Caki2 (cell line): ENCODE data around the gene CELF1. TPM values are rescaled to one million over a fixed set of nuclear protein-coding genes. Genes with fewer than 3 reads are reported as not detected.
"Not testable (repeated sequence)": the region's sequence is repeated elsewhere in the genome, so short reads cannot be mapped to it uniquely, and the experiment has no call there.

Source experiments
- DNase-seq: peaks from one replicate; pipeline ENCODE4 v3.0.0-alpha.2; 2015; ENCODE audit warnings: low read depth
- in situ Hi-C: cut with HindIII; loops from 2 replicates; pipeline ENCODE4 v1.10.0; 2016; ENCODE audit warnings: low sequenced_read_pairs, low pct_unique_long_range_greater_than_20kb, mixed read lengths
- total RNA-seq: library from RNA; depleted of rRNA; stranded (reverse); fragments of >200 nt; shearing (Covaris generic); gene quantifications from 2 replicates; pipeline ENCODE4 v1.2.3, GENCODE V29; 2014; ENCODE audit warnings: low replicate concordance

CELF1 gene
- total RNA-seq, 1 experiment from 2014 or later: 39.8 TPM

GRCh38 chr11:47578524-47579494 is 25.9 kb upstream of the CELF1 start, which contains the start of the genes KBTBD4 and NDUFS3:
Gene KBTBD4 (minus strand): TSS chr11:47578970. CDS start chr11:47578951, 19 bp downstream.
Gene NDUFS3 (plus strand): TSS chr11:47579074. CDS start chr11:47579092, 18 bp downstream.
- DNase-seq: peak; percentile 81
- in situ Hi-C loops: no loop called here

GRCh38 chr11:47577460-47578041 is 24.6 kb upstream of the CELF1 start:
- in situ Hi-C loops: no loop called here
- no peak for DNase-seq

- in situ Hi-C loops: no loop called here
- DNase-seq: no peak
Observed at GRCh38 chr11:47573321-47573720, 20.4 kb upstream of the CELF1 start.

- no peak for DNase-seq
- in situ Hi-C loops: no loop called here
Observed at GRCh38 chr11:47572715-47573255, 19.9 kb upstream of the CELF1 start.

- no peak for DNase-seq
- in situ Hi-C loops: no loop called here
Observed at GRCh38 chr11:47571895-47572294, 19.0 kb upstream of the CELF1 start.

- in situ Hi-C loops: no loop called here
Observed at GRCh38 chr11:47571357-47571729, 18.4 kb upstream of the CELF1 start.

GRCh38 chr11:47570651-47571356 is 17.9 kb upstream of the CELF1 start:
- in situ Hi-C loops: no loop called here
- DNase-seq: no peak

More at GRCh38 chr11:47571357-47571729, 18.4 kb upstream of the CELF1 start:
- no peak for DNase-seq

GRCh38 chr11:47569646-47570045 is 16.7 kb upstream of the CELF1 start:
- in situ Hi-C loops: no loop called here

GRCh38 chr11:47566149-47566698 is 13.3 kb upstream of the CELF1 start:
- DNase-seq: no peak
- in situ Hi-C loops: no loop called here

More at GRCh38 chr11:47569646-47570045, 16.7 kb upstream of the CELF1 start:
- no peak for DNase-seq

GRCh38 chr11:47565340-47566148 is 12.6 kb upstream of the CELF1 start, which contains the start of gene PTPMT1:
Gene PTPMT1 (plus strand): TSS chr11:47565599. CDS start chr11:47565623, 24 bp downstream.
- DNase-seq: peak; percentile 61
- in situ Hi-C loops: no loop called here

GRCh38 chr11:47564933-47565339 is 12.0 kb upstream of the CELF1 start:
- DNase-seq: no peak
- in situ Hi-C loops: no loop called here

- in situ Hi-C loops, DNase-seq: not testable (repeated sequence)
Observed at GRCh38 chr11:47564366-47564765, 11.4 kb upstream of the CELF1 start.

GRCh38 chr11:47562393-47562792 is 9.5 kb upstream of the CELF1 start:
- DNase-seq, in situ Hi-C loops: not testable (repeated sequence)

- in situ Hi-C loops: no loop called here
- DNase-seq: no peak
Observed at GRCh38 chr11:47560426-47560825, 7.5 kb upstream of the CELF1 start.

GRCh38 chr11:47558695-47559094 is 5.8 kb upstream of the CELF1 start:
- no peak for DNase-seq
- in situ Hi-C loops: no loop called here

GRCh38 chr11:47557004-47557403 is 4.1 kb upstream of the CELF1 start:
- in situ Hi-C loops, DNase-seq: not testable (repeated sequence)

GRCh38 chr11:47553406-47553743 is 443 bp upstream of the CELF1 start:
- no peak for DNase-seq
- in situ Hi-C loops: no loop called here
